AG04450 (cell line): Measurements from ENCODE around the gene FOLR1. TPM values are rescaled to one million over a fixed set of nuclear protein-coding genes. Genes with fewer than 3 reads are reported as not detected.

Experiments used
- CTCF ChIA-PET: fragments of 300-600, 350-600 bp; formaldehyde crosslinking; extraction: SDS; loops from one replicate; lab custom pipeline; 2022; ENCODE audit warnings: antibody characterized with exemption, inconsistent platforms; lab: Charles Lee
- POLR2A ChIA-PET: fragments of 350-600 bp; formaldehyde crosslinking; extraction: SDS; loops from one replicate; lab custom pipeline; 2021; ENCODE audit warnings: antibody characterized with exemption, inconsistent platforms; lab: Yijun Ruan, JAX
- DNase-seq: peaks from one replicate; pipeline ENCODE4 v3.0.0-alpha.2; 2011; ENCODE audit warnings: low read depth, low spot score
- H3K27ac ChIP-seq: one replicate; pipeline ENCODE4 v1.5.1; 2012; ENCODE audit warnings: low read depth, low read length, control low read depth
- H3K27me3 ChIP-seq: one replicate; pipeline ENCODE4 v1.6.0; 2012; ENCODE audit warnings: low read length; ENCODE audit not compliant: control insufficient read depth, insufficient read depth
- H3K4me3 ChIP-seq: 2 replicates; pipeline ENCODE4 v1.5.1; 2011; ENCODE audit warnings: mild to moderate bottlenecking, low read depth, low read length, control low read depth
- H3K9me3 ChIP-seq: 2 replicates; pipeline ENCODE4 v1.5.1; 2012; ENCODE audit warnings: low read length; ENCODE audit not compliant: control insufficient read depth, insufficient read depth
- CTCF ChIP-seq: IDR thresholded peaks from 2 replicates; pipeline ENCODE4 v1.5.1; 2011; ENCODE audit warnings: low read depth, low read length, control low read depth, inconsistent platforms
- polyA plus RNA-seq: library from polyadenylated mRNA; depleted of rRNA; stranded (reverse); fragments of >200 nt; gene quantifications from 2 replicates; pipeline ENCODE4 v1.2.3, GENCODE V29; 2011

The FOLR1 gene
- polyA plus RNA-seq, 1 experiment = 0.19 TPM

DNA sequence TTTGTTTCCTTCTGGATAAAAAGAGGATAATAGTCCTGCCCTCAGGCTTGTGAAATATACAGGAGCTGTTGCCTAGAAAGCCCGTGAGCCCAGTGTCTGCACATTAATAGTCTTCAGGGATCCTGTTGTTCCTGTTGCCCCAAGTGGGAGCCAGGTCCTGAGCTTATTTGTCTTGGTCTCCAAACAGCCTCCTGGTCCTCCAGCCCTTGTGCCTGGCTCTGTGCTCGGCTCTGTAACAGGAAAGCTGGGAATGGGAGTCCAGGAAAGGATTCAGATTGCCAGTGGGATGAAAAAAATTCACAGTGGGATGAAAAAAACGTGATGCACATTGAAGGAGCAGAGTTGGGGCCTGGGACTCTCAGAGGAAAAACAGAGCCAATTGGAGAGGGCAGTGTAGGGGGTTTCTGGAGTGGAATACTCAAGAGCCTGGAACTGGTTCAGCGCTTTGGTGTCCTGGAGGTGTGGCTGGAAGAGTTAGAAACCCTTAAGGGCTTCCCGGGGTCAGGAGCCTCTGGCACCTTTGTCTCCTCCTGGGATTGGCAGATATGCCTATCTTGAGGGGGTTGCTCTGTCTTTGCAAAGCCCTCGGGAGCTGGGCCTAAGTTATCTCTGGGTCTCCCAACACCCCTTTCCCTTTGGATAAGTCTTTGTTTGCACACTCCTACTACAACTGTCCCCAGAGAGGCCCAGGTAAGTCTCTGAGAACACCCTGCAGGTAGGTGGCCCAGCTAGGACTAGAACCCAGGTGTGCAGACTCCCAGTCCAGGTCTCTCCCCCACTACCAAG lies 30.4 kb downstream of the FOLR1 start:
- no peak for DNase-seq
- TF ChIP-seq CTCF = no peak
- H3K9me3 ChIP-seq = no peaks in the 10 kb centered on the region
- POLR2A ChIA-PET = interaction anchor here (0.6 to 2.3 kb wide), 2 partner anchors 109 to 224 kb away, joined by 4 to 10 read pairs; partner anchors contain the start of gene ANAPC15
- CTCF ChIA-PET = interaction anchor here (0.6 to 1.7 kb wide), 8 partner anchors 12 to 235 kb away, joined by 3 to 10 read pairs (median 6); no protein-coding TSS in a partner anchor
- H3K4me3 ChIP-seq = peak overlapping the region; percentile 83
- peak overlapping the region; percentile 21 for H3K27ac ChIP-seq
- peaks cover 14% of the 10 kb centered on the region for H3K27me3 ChIP-seq

DNA sequence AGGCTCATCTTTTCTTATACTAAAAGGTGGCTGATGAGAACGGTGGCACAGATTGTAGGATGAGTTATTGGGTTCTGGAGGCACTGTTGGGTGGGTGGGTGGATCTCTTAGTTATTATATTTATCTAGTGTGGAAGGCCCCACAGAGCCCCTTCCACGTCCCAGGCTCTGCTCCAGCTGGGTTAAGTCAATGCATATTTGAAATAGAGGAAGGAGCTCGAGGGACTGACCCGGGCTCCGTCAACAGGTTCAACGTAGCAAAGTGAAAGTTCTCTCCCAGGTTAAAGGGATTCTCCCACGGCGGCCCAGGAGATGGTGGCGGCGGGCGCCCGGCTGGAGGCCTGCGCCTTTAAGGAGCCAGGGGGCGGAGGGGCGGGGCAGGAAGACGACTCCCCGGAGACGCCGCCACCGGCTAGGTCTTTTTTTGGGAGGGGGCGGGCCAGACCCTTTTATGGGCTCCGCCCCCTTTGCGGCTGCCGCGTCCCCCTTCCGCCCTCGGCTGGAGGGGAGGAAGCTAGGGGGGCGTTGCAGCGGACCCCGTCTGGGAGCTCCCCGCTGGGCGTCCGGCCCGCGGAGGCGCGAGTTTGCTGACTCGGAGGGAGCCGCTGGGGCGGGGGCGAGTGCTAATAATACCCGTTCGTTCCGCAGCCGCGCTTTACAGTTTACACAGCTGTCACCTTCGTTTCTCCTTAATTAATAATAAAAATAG lies 31.1 kb downstream of the FOLR1 start:
- H3K4me3 ChIP-seq = peak overlapping the region; percentile 83
- H3K27ac ChIP-seq = peak overlapping the region; percentile 65
- TF ChIP-seq CTCF = peak; percentile 32; the same call in 1 of the 2 replicates
- CTCF ChIA-PET = interaction anchor here (0.6 to 1.7 kb wide), 16 partner anchors 9 to 247 kb away, joined by 3 to 10 read pairs (median 4); no protein-coding TSS in a partner anchor
- peak; percentile 76 for DNase-seq
- peaks cover 7% of the 10 kb centered on the region for H3K27me3 ChIP-seq
- no peaks in the 10 kb centered on the region for H3K9me3 ChIP-seq
- POLR2A ChIA-PET = interaction anchor here (0.6 to 2.3 kb wide), 7 partner anchors 12 to 223 kb away, joined by 3 to 10 read pairs (median 4); partner anchors contain the start of gene ANAPC15

- peak overlapping the region; percentile 83 for H3K4me3 ChIP-seq
- TF ChIP-seq CTCF = no peak
- no peaks in the 10 kb centered on the region; the same call in 1 of the 2 replicates for H3K9me3 ChIP-seq
- POLR2A ChIA-PET = interaction anchor here (0.6 to 2.3 kb wide), 7 partner anchors 11 to 113 kb away, joined by 3 to 10 read pairs (median 4); partner anchors contain the start of gene ANAPC15
- peak overlapping the region; percentile 73 for H3K27ac ChIP-seq
- CTCF ChIA-PET = interaction anchor here (0.6 to 1.7 kb wide), 15 partner anchors 10 to 248 kb away, joined by 3 to 10 read pairs (median 3); no protein-coding TSS in a partner anchor
- no peak for DNase-seq
- no peaks in the 10 kb centered on the region for H3K27me3 ChIP-seq
These were observed 31.9 kb downstream of the FOLR1 start for GRCh38 chr11:72223615-72224563.

- peak within 1 kb of the TSS; percentile 73 for H3K27ac ChIP-seq
These were observed 32.8 kb downstream of the FOLR1 start, which contains the start of gene INPPL1 for GRCh38 chr11:72224564-72225410. TSS of gene INPPL1 (plus strand) at chr11:72224767. CDS start at chr11:72224985, 218 bp downstream.

More at GRCh38 chr11:72224564-72225410, 32.8 kb downstream of the FOLR1 start, which contains the start of gene INPPL1:
- POLR2A ChIA-PET = interaction anchor here (0.5 to 2.3 kb wide), 5 partner anchors 13 to 402 kb away, joined by 3 to 10 read pairs (median 3); partner anchors contain the start of gene ANAPC15
- H3K9me3 ChIP-seq = no peaks in the 10 kb centered on the region; the same call in 1 of the 2 replicates
- DNase-seq = no peak
- TF ChIP-seq CTCF = no peak
- CTCF ChIA-PET = interaction anchor here (0.8 to 1.6 kb wide), 3 partner anchors 41 to 206 kb away, joined by 3 to 6 read pairs (median 4); no protein-coding TSS in a partner anchor
- H3K4me3 ChIP-seq = peak within 1 kb of the TSS; percentile 83
- no peaks in the 10 kb centered on the region for H3K27me3 ChIP-seq
